WERI-Rb-1 (cell line): ENCODE data around the gene HLTF.
"Not testable (repeated sequence)": the region's sequence is repeated elsewhere in the genome, so short reads cannot be mapped to it uniquely, and the experiment has no call there.

Experiments used
- DNase-seq: peaks from one replicate; pipeline ENCODE4 v3.0.0-alpha.2; 2020
- H3K27ac ChIP-seq: fragments of 250-450 bp; sonication (Bioruptor Pico); 2 replicates; pipeline ENCODE4 v1.5.1; 2020; ENCODE audit warnings: mild to moderate bottlenecking, moderate library complexity
- H3K27me3 ChIP-seq: fragments of 250-450 bp; sonication (Bioruptor Pico); 2 replicates; pipeline ENCODE4 v1.5.1; 2021; ENCODE audit warnings: mild to moderate bottlenecking, low read depth, moderate library complexity; ENCODE audit not compliant: insufficient read depth, severe bottlenecking
- H3K36me3 ChIP-seq: fragments of 250-450 bp; sonication (Bioruptor Pico); 2 replicates; pipeline ENCODE4 v1.5.1; 2020; ENCODE audit warnings: mild to moderate bottlenecking, moderate library complexity
- H3K4me3 ChIP-seq: 2 replicates; pipeline ENCODE4 v1.5.1; 2011; ENCODE audit warnings: low read depth, mild to moderate bottlenecking, control low read depth, low read length
- H3K9me3 ChIP-seq: fragments of 250-450 bp; sonication (Bioruptor Pico); 2 replicates; pipeline ENCODE4 v1.5.1; 2021; ENCODE audit warnings: mild to moderate bottlenecking, moderate library complexity; ENCODE audit not compliant: severe bottlenecking
- TF ChIP-seq, protein P1 (sequence below): IDR thresholded peaks from 2 replicates; pipeline ENCODE4 v1.5.1; 2011; ENCODE audit warnings: low read depth, mild to moderate bottlenecking, control low read depth, inconsistent platforms, low read length

The HLTF gene

DNA sequence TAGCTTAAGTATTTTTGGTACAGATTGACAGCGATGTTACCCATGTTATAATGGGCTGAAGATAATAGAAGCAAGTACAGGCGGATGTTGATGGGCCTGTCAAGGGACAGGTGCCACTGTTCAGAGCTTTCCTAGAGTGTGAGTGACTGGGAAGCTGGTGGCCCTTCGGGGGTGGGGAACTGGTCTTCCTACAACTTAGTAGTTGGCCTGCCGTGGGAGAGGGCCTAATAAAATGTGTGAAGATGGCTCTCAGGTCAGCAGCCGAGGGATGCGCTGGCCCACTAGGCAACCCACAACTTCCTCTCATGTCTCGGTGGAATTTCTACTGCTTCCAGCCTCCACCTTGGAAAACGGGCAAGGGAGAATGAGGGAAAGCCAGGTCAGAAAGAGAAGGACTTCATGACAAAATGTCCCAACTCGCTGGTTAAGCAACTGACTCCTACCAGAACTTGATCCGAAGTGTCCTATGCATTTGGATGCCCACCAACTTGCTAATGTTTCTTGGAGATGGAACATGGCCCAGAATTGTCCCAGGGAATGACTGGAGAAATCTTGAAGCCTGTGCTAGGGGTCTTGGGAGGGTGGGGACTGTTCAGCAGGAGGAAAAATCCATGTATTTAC is 93.6 kb downstream of the HLTF start:
- H3K4me3 ChIP-seq, result peak overlapping the region; percentile 75
- peaks cover 19% of the 10 kb centered on the region for H3K36me3 ChIP-seq
- H3K27me3 ChIP-seq, result no peaks in the 10 kb centered on the region
- DNase-seq, result no peak
- peak overlapping the region; percentile 91 for H3K27ac ChIP-seq
- no peaks in the 10 kb centered on the region for H3K9me3 ChIP-seq
- TF ChIP-seq, protein P1, sequence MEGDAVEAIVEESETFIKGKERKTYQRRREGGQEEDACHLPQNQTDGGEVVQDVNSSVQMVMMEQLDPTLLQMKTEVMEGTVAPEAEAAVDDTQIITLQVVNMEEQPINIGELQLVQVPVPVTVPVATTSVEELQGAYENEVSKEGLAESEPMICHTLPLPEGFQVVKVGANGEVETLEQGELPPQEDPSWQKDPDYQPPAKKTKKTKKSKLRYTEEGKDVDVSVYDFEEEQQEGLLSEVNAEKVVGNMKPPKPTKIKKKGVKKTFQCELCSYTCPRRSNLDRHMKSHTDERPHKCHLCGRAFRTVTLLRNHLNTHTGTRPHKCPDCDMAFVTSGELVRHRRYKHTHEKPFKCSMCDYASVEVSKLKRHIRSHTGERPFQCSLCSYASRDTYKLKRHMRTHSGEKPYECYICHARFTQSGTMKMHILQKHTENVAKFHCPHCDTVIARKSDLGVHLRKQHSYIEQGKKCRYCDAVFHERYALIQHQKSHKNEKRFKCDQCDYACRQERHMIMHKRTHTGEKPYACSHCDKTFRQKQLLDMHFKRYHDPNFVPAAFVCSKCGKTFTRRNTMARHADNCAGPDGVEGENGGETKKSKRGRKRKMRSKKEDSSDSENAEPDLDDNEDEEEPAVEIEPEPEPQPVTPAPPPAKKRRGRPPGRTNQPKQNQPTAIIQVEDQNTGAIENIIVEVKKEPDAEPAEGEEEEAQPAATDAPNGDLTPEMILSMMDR, result no peak

DNA sequence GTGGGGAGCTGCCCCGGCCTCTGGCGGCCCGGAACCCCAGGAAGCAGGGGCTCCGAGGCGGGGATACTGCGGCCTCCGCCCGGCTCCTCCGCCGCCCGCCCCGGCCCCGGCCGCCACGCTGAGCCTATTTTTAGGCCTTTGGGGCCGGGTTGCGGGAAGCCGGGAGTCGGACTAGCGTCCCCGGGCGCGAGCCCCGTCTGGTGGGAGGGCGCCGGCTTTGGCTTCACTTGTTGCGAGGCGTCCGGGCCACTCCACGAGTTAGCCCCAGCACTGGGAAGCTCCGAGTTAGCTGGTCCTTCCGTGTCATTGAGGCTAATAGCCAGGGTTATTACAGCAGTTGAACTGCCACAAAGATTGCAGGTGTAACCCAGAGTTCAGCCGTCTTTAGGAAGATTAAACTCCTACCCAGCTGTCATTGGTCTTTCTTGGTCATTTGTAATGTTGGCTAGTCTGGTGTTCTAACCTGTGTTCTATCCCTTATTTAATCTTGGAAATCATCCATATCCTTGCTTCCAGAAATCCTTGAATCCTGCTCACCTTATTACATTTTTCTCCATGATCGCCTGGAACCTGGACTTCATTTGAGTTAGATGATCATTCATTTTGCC is 94.2 kb downstream of the HLTF start:
- peak; percentile 80 for DNase-seq
- Histone ChIP-seq H3K36me3 (peaks cover 19% of the 10 kb centered on the region), H3K27me3 (no peaks in the 10 kb centered on the region), H3K9me3 (no peaks in the 10 kb centered on the region), H3K4me3 (peak overlapping the region; percentile 75), H3K27ac (peak overlapping the region; percentile 91)
- TF ChIP-seq, protein P1, result no peak

DNA sequence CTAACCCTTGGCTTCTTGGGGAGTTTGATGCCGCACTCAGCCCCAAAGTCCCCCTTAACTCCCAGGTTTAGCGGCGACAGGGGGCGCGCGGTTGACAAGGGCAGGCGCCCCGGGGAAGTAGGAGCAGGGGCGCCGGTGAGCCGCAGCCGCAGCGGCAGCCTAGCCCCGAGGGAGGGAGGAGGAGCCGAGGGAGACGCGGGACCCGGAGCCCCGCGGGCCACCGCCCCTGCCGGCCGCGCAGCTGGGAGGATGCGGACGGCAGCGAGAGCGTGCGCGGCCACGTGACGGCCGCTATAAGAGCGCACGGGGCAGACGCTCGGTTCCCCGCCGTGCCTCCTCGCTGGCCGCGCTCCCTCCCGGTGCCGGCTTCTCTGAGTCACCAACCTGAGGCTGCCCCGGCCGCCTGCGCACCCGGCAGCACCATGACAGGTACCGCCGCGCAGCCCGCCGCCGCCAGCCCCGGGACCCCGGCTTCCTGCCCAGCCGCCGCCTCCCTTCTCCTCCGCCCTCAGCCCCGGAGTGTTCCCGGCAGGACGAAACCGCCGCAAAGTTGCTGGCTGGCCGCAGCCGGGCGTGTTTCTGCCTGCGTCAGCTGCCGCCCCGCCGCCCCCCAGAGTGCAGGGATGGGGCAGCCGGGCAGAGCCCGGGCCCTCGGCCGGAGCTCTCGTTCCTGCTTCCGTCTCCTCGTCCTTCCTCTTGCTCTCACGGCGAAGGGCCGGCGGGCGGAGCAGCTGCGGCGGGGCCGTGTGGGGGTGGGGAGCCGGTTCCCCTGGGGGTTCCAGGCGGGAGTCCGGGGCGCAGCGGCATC is 94.9 kb downstream of the HLTF start, which contains the start of gene GYG1:
GYG1 (plus strand) TSS at position 322 of the 808 bp plus-strand sequence; CDS start at position 423, 101 bp downstream.
- Histone ChIP-seq H3K36me3 (peaks cover 12% of the 10 kb centered on the region), H3K27ac (peak within 1 kb of the TSS; percentile 91), H3K4me3 (peak within 1 kb of the TSS; percentile 75), H3K9me3 (no peaks in the 10 kb centered on the region), H3K27me3 (no peaks in the 10 kb centered on the region)
- DNase-seq, result peak; percentile 80
- TF ChIP-seq, protein P1, result peak; percentile 21

DNA sequence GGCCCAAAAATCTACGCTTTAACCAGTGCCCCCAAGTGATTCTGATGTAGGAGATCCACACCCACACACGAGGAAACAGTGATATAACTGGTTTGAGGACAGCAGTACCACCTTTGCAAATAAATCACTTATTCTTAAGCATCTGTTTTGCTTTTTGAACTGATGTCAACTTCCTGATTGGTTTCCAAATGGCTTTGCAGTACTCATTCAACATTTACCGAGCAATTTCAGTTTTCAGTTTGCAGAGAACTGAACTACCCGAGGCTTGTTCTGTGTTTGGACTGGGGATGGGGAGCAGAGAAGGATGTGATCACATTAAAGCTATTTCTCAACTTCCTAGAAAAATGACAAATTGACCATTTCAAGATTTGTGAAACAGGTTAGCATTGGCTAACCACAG is 96.1 kb downstream of the HLTF start:
- TF ChIP-seq, protein P1, result no peak
- no peak overlapping the region for H3K27ac ChIP-seq

DNA sequence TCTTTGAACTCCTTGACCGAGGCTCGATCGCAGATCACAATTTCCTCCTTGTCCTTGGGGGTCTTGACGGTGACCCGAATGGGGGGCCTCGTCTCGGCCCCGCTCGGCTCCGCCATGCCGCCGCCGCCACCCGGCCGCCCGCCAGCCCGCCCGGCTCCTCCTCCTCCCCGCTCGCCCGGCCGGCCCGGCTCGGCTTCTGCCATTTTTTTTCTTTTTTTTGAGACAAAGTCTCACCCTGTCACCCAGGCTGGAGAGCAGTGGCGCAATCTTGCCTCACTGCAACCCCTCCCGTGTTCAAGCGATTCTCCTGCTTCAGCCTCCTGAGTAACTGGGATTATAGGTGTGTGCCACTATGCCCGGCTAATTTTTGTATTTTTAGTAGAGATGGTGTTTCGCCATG is 98.8 kb downstream of the HLTF start:
- not testable (repeated sequence) for H3K27ac ChIP-seq, H3K36me3 ChIP-seq, H3K27me3 ChIP-seq, H3K9me3 ChIP-seq, DNase-seq, H3K4me3 ChIP-seq

More for the DNA sequence above, 96.1 kb downstream of the HLTF start:
- no peak for DNase-seq
- Histone ChIP-seq H3K4me3 (no peak overlapping the region), H3K36me3 (peaks cover 8% of the 10 kb centered on the region), H3K9me3 (no peaks in the 10 kb centered on the region), H3K27me3 (no peaks in the 10 kb centered on the region)

DNA sequence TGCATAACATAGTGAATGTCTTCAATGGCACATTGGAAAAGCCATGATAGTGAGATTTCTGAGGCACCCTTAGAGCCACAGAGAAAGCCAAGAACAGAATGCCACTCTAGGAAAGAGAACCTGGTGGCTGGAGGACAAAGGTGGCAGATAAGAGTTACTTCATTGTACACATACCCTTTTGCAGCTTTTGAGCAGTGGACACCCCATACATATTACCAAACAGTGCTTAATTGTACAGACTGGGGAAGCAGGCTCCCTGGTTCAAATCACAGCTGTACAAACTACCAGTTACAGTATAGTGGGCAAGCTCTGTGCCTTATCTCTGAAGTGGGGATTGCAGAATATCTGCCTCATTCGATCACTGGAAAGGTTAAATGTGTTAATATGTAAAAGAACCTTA is 105.1 kb downstream of the HLTF start:
- Histone ChIP-seq H3K4me3 (no peak overlapping the region), H3K27ac (no peak overlapping the region), H3K27me3 (no peaks in the 10 kb centered on the region), H3K9me3 (no peaks in the 10 kb centered on the region), H3K36me3 (no peaks in the 10 kb centered on the region)
- TF ChIP-seq, protein P1, result no peak
- no peak for DNase-seq
